Kidney (tissue), 14 donors: Measurements from ENCODE around the gene PROCR. TPM values are rescaled to one million over a fixed set of nuclear protein-coding genes. Genes with fewer than 3 reads are reported as not detected.
A peak's percentile ranks its signal among the peaks of the same experiment; 100 is the strongest.

ENCODE experiments used
- DNase-seq, 5 donors: peaks; one replicate each; pipeline ENCODE4 v3.0.0-alpha.2; 2013 to 2020
- FAIRE-seq: peaks from 2 replicates; lab custom pipeline; 2012; peaks lifted over from hg19 to GRCh38; lab: Jason Lieb, UNC
- H3K27ac ChIP-seq, 2 donors: one replicate each; pipeline ENCODE4 v1.7.0; 2013; ENCODE audit warnings: low read depth in 2 of 2, low read length in 2 of 2, inconsistent platforms in 1 of 2
- H3K27me3 ChIP-seq: one replicate; pipeline ENCODE4 v1.7.1; 2013; ENCODE audit warnings: low read length, inconsistent platforms; ENCODE audit not compliant: control insufficient read depth, insufficient read depth
- H3K36me3 ChIP-seq, 3 donors: one replicate each; pipeline versions ENCODE4 v1.7.0 to v1.7.1; 2013; ENCODE audit warnings: low read length in 3 of 3, control low read depth in 1 of 3, inconsistent platforms in 1 of 3; ENCODE audit not compliant: insufficient read depth in 3 of 3, control insufficient read depth in 2 of 3
- H3K4me1 ChIP-seq, 3 donors: one replicate each; pipeline versions ENCODE4 v1.7.0 to v1.7.1; 2013; ENCODE audit warnings: low read length in 3 of 3, inconsistent platforms in 1 of 3, low read depth in 1 of 3; ENCODE audit not compliant: control insufficient read depth in 2 of 3, insufficient read depth in 2 of 3
- H3K4me3 ChIP-seq, 3 donors: one replicate each; pipeline versions ENCODE4 v1.7.0 to v1.8.1; 2013; ENCODE audit warnings: low read length in 3 of 3, control low read depth in 1 of 3, inconsistent platforms in 1 of 3
- H3K9ac ChIP-seq, 3 donors: one replicate each; pipeline versions ENCODE4 v1.7.0 to v1.7.1; 2013; ENCODE audit warnings: low read length in 3 of 3, control low read depth in 1 of 3, inconsistent platforms in 1 of 3
- H3K9me3 ChIP-seq, 3 donors: one replicate each; pipeline versions ENCODE4 v1.7.0 to v1.7.1; 2013; ENCODE audit warnings: low read length in 3 of 3, control low read depth in 1 of 3, inconsistent platforms in 1 of 3; ENCODE audit not compliant: control insufficient read depth in 2 of 3, insufficient read depth in 1 of 3
- CTCF ChIP-seq: IDR thresholded peaks from 3 replicates; pipeline ENCODE4 v1.5.1; 2012; ENCODE audit warnings: mild to moderate bottlenecking, moderate library complexity, borderline replicate concordance; ENCODE audit not compliant: insufficient read depth; ENCODE audit errors: extremely low read depth
- intact Hi-C: fragments of 100-400 bp; cut with DNase I; formaldehyde crosslinking; loops from one replicate; pipeline ENCODE4 v1.11.1; 2022
- polyA plus RNA-seq: library from polyadenylated mRNA; stranded (reverse); fragments of 350-450 nt; fragmentation: Illumina TruSeq; extraction: RNeasy Lipid Tissue Mini Kit (QIAGEN cat#74804); gene quantifications from one replicate; pipeline ENCODE4 v1.2.3, GENCODE V29; 2014; ENCODE audit warnings: low read depth, low replicate concordance; ENCODE audit not compliant: insufficient read depth
- total RNA-seq: library from RNA; stranded (reverse); fragmentation: NEBNext Ultra II Directional; extraction: Animal tissue kit (Norgen Biotek cat#: 25700); gene quantifications from one replicate; pipeline ENCODE4 v1.2.1, GENCODE V29; 2021
- donor health status: control.
- donor health status: control.
- donor health status: control.
- donor health status: control.
- donor health status: control.
- donor health status: DM: yes; HTN: yes; CAD: no.
- donor health status: Normal renal cell carcinoma (clear cell type).

Gene PROCR
- total and polyA plus RNA-seq, 2 donors from 2014 or later = 20.7 to 24.5 TPM

- no peak for FAIRE-seq
These were observed 27.2 kb upstream of the PROCR start for GRCh38 chr20:35144694-35145093.

DNA sequence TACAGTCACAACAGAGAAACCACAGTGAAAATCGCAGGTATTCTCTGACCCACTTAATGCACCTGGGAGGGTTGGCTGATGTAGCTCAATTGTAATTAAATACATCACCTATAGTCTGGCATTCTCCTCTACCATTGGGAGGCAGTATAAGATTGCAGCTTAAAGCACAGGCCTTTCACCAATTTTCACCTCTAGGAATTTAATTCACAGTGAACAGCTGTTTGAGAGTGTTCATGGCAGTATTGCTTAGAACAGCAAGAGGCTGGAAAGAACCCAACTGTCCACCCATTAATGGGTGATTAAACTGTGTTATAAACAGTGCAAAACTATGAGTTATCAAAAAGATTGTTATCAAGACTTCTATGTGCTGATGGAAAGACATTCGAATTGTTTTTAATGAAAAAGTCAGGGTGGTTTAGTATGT is 26.7 kb upstream of the PROCR start:
- Histone ChIP-seq H3K4me1 (peaks cover 0 to 13% (median 9%) of the 10 kb centered on the region in 3 donors), H3K9me3 (no peaks in the 10 kb centered on the region), H3K4me3 (no peak overlapping the region), H3K36me3 (peaks cover 0 to 26% (median 0%) of the 10 kb centered on the region in 3 donors), H3K27me3 (no peaks in the 10 kb centered on the region), H3K9ac (peak overlapping the region in 2 of 3 donors; percentile 37 to 44), H3K27ac (no peak overlapping the region)
- DNase-seq = peak in 3 of 5 donors; percentile 9 to 87 (median 58)
- TF ChIP-seq CTCF = peak; percentile 56
- intact Hi-C loops = no loop called here
- no peak for FAIRE-seq

More at GRCh38 chr20:35144694-35145093, 27.2 kb upstream of the PROCR start:
- peaks cover 0 to 26% (median 3%) of the 10 kb centered on the region in 3 donors for H3K36me3 ChIP-seq
- peaks cover 0 to 13% (median 9%) of the 10 kb centered on the region in 3 donors for H3K4me1 ChIP-seq
- no peaks in the 10 kb centered on the region for H3K9me3 ChIP-seq
- intact Hi-C loops = no loop called here
- no peak for TF ChIP-seq CTCF
- no peaks in the 10 kb centered on the region for H3K27me3 ChIP-seq
- no peak overlapping the region for H3K27ac ChIP-seq
- peak overlapping the region in 2 of 3 donors; percentile 37 to 44 for H3K9ac ChIP-seq
- H3K4me3 ChIP-seq = no peak overlapping the region
- DNase-seq = no peak

DNA sequence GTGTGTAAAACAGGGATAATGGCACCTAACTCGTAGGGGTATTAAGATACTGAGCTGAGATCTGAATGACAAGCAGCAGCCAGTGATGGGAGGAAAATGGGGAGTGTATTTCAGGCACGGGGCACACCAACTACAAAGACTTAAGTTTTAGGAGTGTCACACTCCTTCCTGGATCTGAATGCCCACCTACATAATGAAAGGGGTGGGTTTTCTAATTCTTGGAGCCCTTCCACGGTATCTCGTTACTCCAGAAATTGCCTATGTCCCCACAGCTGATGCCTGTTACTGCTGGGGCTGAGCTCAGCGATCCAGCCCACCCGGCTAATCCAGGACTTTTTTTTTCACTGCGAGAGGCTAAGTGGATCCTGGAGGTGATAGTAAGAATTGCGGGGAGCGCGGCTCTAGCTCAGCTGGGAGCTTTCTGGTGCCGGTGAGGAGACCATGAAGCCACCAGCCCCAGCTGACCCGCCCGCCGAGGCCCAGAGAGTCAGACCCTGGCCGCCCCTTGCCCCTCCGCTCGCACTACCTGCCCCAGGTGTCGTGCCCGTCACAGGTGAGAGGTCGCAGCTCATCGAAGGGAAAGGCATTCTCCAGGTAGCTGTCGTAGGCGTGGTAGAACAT is 25.5 kb upstream of the PROCR start:
- FAIRE-seq (no peak), DNase-seq (peak; percentile 22 to 77 (median 35))
- H3K27me3 ChIP-seq = no peaks in the 10 kb centered on the region
- peak overlapping the region; percentile 82 to 93 for H3K27ac ChIP-seq
- H3K36me3 ChIP-seq = peaks cover 0 to 23% (median 0%) of the 10 kb centered on the region in 3 donors
- no peak for TF ChIP-seq CTCF
- H3K9ac ChIP-seq = peak overlapping the region; percentile 73 to 93 (median 92)
- peak overlapping the region; percentile 84 to 99 (median 96) for H3K4me3 ChIP-seq
- no peaks in the 10 kb centered on the region for H3K9me3 ChIP-seq
- intact Hi-C loops = no loop called here
- peaks cover 0 to 13% (median 9%) of the 10 kb centered on the region in 3 donors for H3K4me1 ChIP-seq
